Hematopoietic multipotent progenitor cell treated with erythropoietin and hydrocortisone succinate and interleukin-3 and kit ligand, for 4 days (in vitro differentiated cells): ENCODE measurements around the gene PRKCH.

Experiments used
- DNase-seq: peaks from one replicate; pipeline ENCODE4 v3.0.0-alpha.2; 2015

The PRKCH gene

GRCh38 chr14:61478971-61479473 lies 157.6 kb downstream of the PRKCH start:
- no peak for DNase-seq

GRCh38 chr14:61479746-61480502 lies 158.5 kb downstream of the PRKCH start:
- DNase-seq: no peak

GRCh38 chr14:61480704-61481285 lies 159.4 kb downstream of the PRKCH start:
- no peak for DNase-seq

GRCh38 chr14:61481701-61482100 lies 160.3 kb downstream of the PRKCH start:
- DNase-seq: no peak

- no peak for DNase-seq
Observed at GRCh38 chr14:61482348-61483206, 161.2 kb downstream of the PRKCH start.

GRCh38 chr14:61483476-61483875 lies 162.1 kb downstream of the PRKCH start:
- peak; percentile 59 for DNase-seq

- DNase-seq: no peak
Observed at GRCh38 chr14:61484031-61484430, 162.7 kb downstream of the PRKCH start.

- no peak for DNase-seq
Observed at GRCh38 chr14:61484826-61485584, 163.6 kb downstream of the PRKCH start.

GRCh38 chr14:61485661-61486060 lies 164.3 kb downstream of the PRKCH start:
- DNase-seq: no peak

GRCh38 chr14:61486930-61487495 lies 165.6 kb downstream of the PRKCH start:
- no peak for DNase-seq

- DNase-seq: no peak
Observed at GRCh38 chr14:61488417-61489401, 167.3 kb downstream of the PRKCH start.

- DNase-seq: no peak
Observed at GRCh38 chr14:61489512-61489911, 168.1 kb downstream of the PRKCH start.

- peak; percentile 41 for DNase-seq
Observed at GRCh38 chr14:61489932-61490331, 168.6 kb downstream of the PRKCH start.

GRCh38 chr14:61491224-61491623 lies 169.8 kb downstream of the PRKCH start:
- DNase-seq: no peak

GRCh38 chr14:61491876-61492434 lies 170.6 kb downstream of the PRKCH start:
- no peak for DNase-seq

- DNase-seq: no peak
Observed at GRCh38 chr14:61492474-61492873, 171.1 kb downstream of the PRKCH start.

- no peak for DNase-seq
Observed at GRCh38 chr14:61493239-61493638, 171.9 kb downstream of the PRKCH start.

- DNase-seq: no peak
Observed at GRCh38 chr14:61494018-61494417, 172.6 kb downstream of the PRKCH start.

GRCh38 chr14:61495809-61496208 lies 174.4 kb downstream of the PRKCH start:
- no peak for DNase-seq

GRCh38 chr14:61498303-61498702 lies 176.9 kb downstream of the PRKCH start:
- DNase-seq: no peak

GRCh38 chr14:61498811-61499210 lies 177.4 kb downstream of the PRKCH start:
- no peak for DNase-seq
